Measurements from ENCODE around the gene RAB3IL1.

RAB3IL1 gene

DNA sequence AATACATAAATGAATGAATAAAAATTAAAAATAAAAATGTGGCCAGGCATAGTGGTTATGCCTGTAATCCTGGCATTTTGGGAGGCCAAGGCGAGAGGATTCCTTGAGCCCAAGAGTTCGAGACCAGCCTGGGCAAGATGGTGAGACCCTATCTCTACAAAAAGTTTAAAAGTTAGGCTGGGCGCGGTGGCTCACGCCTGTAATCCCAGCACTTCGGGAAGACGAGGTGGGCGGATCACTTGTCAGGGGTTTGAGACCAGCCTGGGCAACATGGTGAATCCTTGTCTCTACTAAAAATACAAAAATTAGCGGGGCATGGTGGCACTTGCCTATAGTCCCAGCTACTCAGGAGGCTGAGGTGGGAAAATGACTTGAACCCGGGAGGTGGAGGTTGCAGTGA is 23.1 kb upstream of the RAB3IL1 start:
- H3K27ac ChIP-seq (ENCODE audit: extremely low read depth, low read depth, low read length): no peak overlapping the region
- POLR2A ChIA-PET: no interaction called here
- CTCF ChIA-PET: interaction anchor here (1.6 to 1.8 kb wide), 2 partner anchors 41 to 142 kb away, joined by 8 to 10 read pairs; no protein-coding TSS in a partner anchor
- TF ChIP-seq KLF10 (tag by site-specific recombination; IDR thresholded peaks at IDR 0.05): no peak
- no peak for TF ChIP-seq ZNF629 (tag by site-specific recombination; IDR thresholded peaks at IDR 0.05)
- TF ChIP-seq TSHZ1 (tag by site-specific recombination; IDR thresholded peaks at IDR 0.05; ENCODE audit: borderline replicate concordance): no peak
- no peak for TF ChIP-seq ZNF449 (tag by site-specific recombination; IDR thresholded peaks at IDR 0.05)
- TF ChIP-seq ZNF707 (tag by site-specific recombination; IDR thresholded peaks at IDR 0.05): no peak
- TF ChIP-seq GLI4 (tag by site-specific recombination; IDR thresholded peaks at IDR 0.05): no peak
- TF ChIP-seq ZNF274 (IDR thresholded peaks at IDR 0.05; ENCODE audit: low read length): no peak
- TF ChIP-seq ZNF274 (tag by site-specific recombination; IDR thresholded peaks at IDR 0.05; ENCODE audit: borderline replicate concordance): no peak
- TF ChIP-seq SP3 (tag by site-specific recombination; IDR thresholded peaks at IDR 0.05): no peak
- TF ChIP-seq ZNF404 (tag by site-specific recombination; IDR thresholded peaks at IDR 0.05): no peak
- no peak for TF ChIP-seq ZNF777 (tag by site-specific recombination; IDR thresholded peaks at IDR 0.05; ENCODE audit: borderline replicate concordance)
- no peak for TF ChIP-seq ZNF747 (tag by site-specific recombination; IDR thresholded peaks at IDR 0.05)
- TF ChIP-seq, protein P1, sequence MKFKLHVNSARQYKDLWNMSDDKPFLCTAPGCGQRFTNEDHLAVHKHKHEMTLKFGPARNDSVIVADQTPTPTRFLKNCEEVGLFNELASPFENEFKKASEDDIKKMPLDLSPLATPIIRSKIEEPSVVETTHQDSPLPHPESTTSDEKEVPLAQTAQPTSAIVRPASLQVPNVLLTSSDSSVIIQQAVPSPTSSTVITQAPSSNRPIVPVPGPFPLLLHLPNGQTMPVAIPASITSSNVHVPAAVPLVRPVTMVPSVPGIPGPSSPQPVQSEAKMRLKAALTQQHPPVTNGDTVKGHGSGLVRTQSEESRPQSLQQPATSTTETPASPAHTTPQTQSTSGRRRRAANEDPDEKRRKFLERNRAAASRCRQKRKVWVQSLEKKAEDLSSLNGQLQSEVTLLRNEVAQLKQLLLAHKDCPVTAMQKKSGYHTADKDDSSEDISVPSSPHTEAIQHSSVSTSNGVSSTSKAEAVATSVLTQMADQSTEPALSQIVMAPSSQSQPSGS (tag by site-specific recombination; IDR thresholded peaks at IDR 0.05; ENCODE audit: low read depth): no peak
- TF ChIP-seq ZNF768 (tag by site-specific recombination; IDR thresholded peaks at IDR 0.05): no peak
- TF ChIP-seq ZNF544 (tag by site-specific recombination; IDR thresholded peaks at IDR 0.05): no peak
- no peak for TF ChIP-seq CTCF (tag by site-specific recombination; IDR thresholded peaks at IDR 0.05)
- H3K9me3 ChIP-seq (ENCODE audit: control insufficient read depth, insufficient read depth, low read depth, low read length): no peaks in the 10 kb centered on the region
- H3K4me3 ChIP-seq (ENCODE audit: low read depth, low read length): no peak overlapping the region
- no peaks in the 10 kb centered on the region for H3K36me3 ChIP-seq (ENCODE audit: control insufficient read depth in 2 of 2, insufficient read depth in 1 of 2, low read length in 2 of 2)
- no peaks in the 10 kb centered on the region for H3K4me1 ChIP-seq (ENCODE audit: control insufficient read depth, insufficient read depth, low read length)

DNA sequence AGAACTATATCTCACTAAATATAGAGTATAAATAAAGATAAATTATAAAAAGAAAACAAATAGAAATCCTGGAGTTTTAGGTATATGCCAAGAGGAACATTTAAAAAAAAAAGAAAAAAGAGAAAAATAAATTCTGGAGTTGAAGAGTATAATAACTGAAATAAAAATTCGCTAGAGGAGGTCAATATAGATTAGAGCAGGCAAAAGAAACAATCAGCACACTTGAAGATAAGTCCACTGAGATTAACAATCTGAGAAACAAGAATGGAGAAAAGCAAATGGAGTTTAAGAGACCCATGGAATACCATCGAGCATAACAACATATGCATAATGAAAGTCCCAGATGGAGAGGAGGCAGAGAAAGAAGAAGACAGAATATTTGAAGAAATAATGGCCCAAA is 18.5 kb upstream of the RAB3IL1 start:
- TF ChIP-seq SETDB1 (IDR thresholded peaks at IDR 0.05; ENCODE audit: insufficient read length, low read length) (peak; percentile 23), ZNF658 (tag by site-specific recombination; IDR thresholded peaks at IDR 0.05) (no peak)
- CTCF ChIA-PET: interaction anchor here (1.1 to 1.7 kb wide), 2 partner anchors 12 to 139 kb away, joined by 3 to 9 read pairs; no protein-coding TSS in a partner anchor

More for the DNA sequence above, 18.5 kb upstream of the RAB3IL1 start:
- no peak overlapping the region for H3K4me3 ChIP-seq (ENCODE audit: low read depth, low read length)
- H3K4me1 ChIP-seq (ENCODE audit: control insufficient read depth, insufficient read depth, low read length): no peaks in the 10 kb centered on the region
- no peaks in the 10 kb centered on the region for H3K9me3 ChIP-seq (ENCODE audit: control insufficient read depth, insufficient read depth, low read depth, low read length)
- no peak overlapping the region for H3K27ac ChIP-seq (ENCODE audit: extremely low read depth, low read depth, low read length)
- no peaks in the 10 kb centered on the region for H3K36me3 ChIP-seq (ENCODE audit: control insufficient read depth in 2 of 2, insufficient read depth in 1 of 2, low read length in 2 of 2)
- POLR2A ChIA-PET: no interaction called here
